Measurements from ENCODE around the gene PZP.

DNA sequence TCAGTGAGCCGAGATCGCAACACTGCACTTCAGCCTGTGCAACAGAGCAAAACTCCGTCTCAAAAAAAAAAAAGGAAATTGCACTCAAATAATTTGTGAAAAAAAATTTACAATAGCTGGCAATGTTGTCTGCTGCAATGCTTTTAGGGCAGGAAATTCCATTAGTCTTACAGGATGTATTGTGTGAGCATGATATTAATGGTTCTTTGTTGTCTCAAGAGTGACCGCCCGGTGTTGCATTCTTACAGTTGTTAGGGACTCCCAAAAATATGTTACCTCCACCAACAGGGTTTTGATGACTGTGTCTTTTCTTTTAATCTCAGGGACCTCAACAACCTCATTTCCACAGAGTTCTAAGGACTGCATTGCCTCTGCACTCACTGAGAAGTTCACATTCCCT, 44.8 kb downstream of the PZP start:
- TF ChIP-seq CTCF (IDR thresholded peaks at IDR 0.05) (no peak), ZFX (IDR thresholded peaks at IDR 0.05; ENCODE audit: borderline replicate concordance) (no peak)

All from 22Rv1 (cell line).